Measurements from ENCODE around the gene CPSF4.

Gene CPSF4

DNA sequence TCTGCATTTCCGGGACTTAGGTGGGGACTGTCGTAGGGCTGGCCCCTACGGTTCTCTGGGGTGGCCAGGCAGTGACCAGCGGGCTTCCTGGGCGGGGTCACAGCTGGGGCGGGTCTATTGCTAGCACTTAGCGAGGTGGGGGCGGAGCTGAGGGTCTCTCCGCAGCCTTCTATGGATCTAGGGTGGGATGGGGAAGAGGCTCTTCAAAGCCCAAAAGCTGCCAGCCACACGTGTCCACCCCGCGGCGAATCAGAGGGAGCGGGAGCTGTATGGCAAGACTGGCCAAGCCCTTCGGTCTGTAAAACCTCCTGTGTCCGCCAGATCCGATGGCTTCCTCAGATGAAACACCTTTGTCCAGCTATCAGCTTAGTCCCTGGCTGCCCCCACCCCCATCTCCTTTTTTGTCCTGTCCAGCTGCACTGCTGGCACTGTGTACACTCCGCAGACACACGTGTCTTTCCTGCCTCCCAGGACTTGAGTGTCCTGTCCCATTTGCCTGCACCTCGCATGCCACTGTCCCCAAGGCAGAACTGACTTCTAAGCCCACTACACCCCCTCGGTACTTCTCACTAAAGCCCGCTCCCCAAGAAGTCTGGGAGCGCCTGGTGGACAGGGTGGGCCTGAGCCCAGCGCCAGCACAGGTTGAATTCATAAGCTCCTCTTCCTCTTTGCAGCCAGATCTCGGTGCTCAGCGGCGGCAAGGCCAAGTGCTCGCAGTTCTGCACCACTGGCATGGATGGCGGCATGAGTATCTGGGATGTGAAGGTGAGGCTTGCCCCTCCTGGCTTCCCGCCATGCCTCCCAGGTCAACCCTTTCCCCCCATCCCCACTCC lies 45.2 kb upstream of the CPSF4 start:
- Histone ChIP-seq H3K4ac (ENCODE audit: low read depth, low read length) (no peak overlapping the region), H3K4me1 (ENCODE audit: control insufficient read depth, low read depth, low read length) (no peaks in the 10 kb centered on the region), H3K79me2 (ENCODE audit: control insufficient read depth, insufficient read depth, low read length) (no peaks in the 10 kb centered on the region), H3K9ac (ENCODE audit: low read length) (peak overlapping the region; percentile 85), H3K4me3 (ENCODE audit: low read length) (peak overlapping the region; percentile 64), H3K27me3 (ENCODE audit: insufficient read depth, low read length, poor library complexity) (no peaks in the 10 kb centered on the region), H2BK15ac (replicated peaks; ENCODE audit: low read depth) (no peak overlapping the region), H3K56ac (ENCODE audit: low read length) (peak overlapping the region; percentile 94), H3K27ac (ENCODE audit: low read depth, low read length) (peak overlapping the region; percentile 85), H3K36me3 (ENCODE audit: control insufficient read depth, insufficient read depth, low read length) (peaks cover 12% of the 10 kb centered on the region), H3K4me2 (ENCODE audit: low read length) (peak overlapping the region; percentile 84), H4K5ac (ENCODE audit: low read length) (no peak overlapping the region), H2BK5ac (ENCODE audit: low read length) (peak overlapping the region; percentile 78), H2AK5ac (ENCODE audit: low read length) (no peak overlapping the region), H2BK120ac (ENCODE audit: low read depth, low read length) (no peak overlapping the region), H3K23ac (ENCODE audit: low read length) (no peak overlapping the region), H3K18ac (ENCODE audit: low read length) (no peak overlapping the region), H4K8ac (ENCODE audit: low read depth, low read length) (no peak overlapping the region), H3K79me1 (ENCODE audit: low read length) (no peaks in the 10 kb centered on the region)
- peak; percentile 93 for DNase-seq
- WGBS (ENCODE audit: extremely low coverage, insufficient coverage, low lambda C conversion rate), result no CpG with 5 or more reads among the region's 30 CpGs

DNA sequence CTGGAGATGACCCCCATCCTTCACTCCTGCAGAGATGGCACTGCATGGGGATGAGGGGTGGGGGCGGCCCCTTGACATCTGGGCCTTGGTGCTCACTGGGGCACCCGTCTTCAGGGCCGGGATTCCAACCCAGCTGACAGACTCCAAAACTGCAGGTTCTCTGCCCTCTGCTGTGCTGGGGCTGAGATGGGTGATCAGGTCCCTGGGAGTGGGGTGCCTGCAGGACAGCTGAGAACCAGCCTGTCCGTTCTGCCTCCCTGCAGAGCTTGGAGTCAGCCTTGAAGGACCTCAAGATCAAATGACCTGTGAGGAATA lies 44.6 kb upstream of the CPSF4 start:
- Histone ChIP-seq H3K27ac (ENCODE audit: low read depth, low read length) (no peak overlapping the region), H3K79me2 (ENCODE audit: control insufficient read depth, insufficient read depth, low read length) (no peaks in the 10 kb centered on the region), H2BK5ac (ENCODE audit: low read length) (no peak overlapping the region), H3K4ac (ENCODE audit: low read depth, low read length) (no peak overlapping the region), H3K79me1 (ENCODE audit: low read length) (no peaks in the 10 kb centered on the region), H3K4me3 (ENCODE audit: low read length) (no peak overlapping the region), H3K36me3 (ENCODE audit: control insufficient read depth, insufficient read depth, low read length) (peaks cover 15% of the 10 kb centered on the region), H3K9ac (ENCODE audit: low read length) (no peak overlapping the region), H3K18ac (ENCODE audit: low read length) (no peak overlapping the region), H2BK120ac (ENCODE audit: low read depth, low read length) (no peak overlapping the region), H2BK15ac (replicated peaks; ENCODE audit: low read depth) (no peak overlapping the region), H2AK5ac (ENCODE audit: low read length) (no peak overlapping the region), H4K8ac (ENCODE audit: low read depth, low read length) (no peak overlapping the region), H3K27me3 (ENCODE audit: insufficient read depth, low read length, poor library complexity) (no peaks in the 10 kb centered on the region), H4K5ac (ENCODE audit: low read length) (no peak overlapping the region), H3K23ac (ENCODE audit: low read length) (no peak overlapping the region), H3K4me2 (ENCODE audit: low read length) (no peak overlapping the region), H3K4me1 (ENCODE audit: control insufficient read depth, low read depth, low read length) (no peaks in the 10 kb centered on the region), H3K56ac (ENCODE audit: low read length) (no peak overlapping the region)
- WGBS (ENCODE audit: extremely low coverage, insufficient coverage, low lambda C conversion rate), result no CpG with 5 or more reads among the region's 4 CpGs
- no peak for DNase-seq

DNA sequence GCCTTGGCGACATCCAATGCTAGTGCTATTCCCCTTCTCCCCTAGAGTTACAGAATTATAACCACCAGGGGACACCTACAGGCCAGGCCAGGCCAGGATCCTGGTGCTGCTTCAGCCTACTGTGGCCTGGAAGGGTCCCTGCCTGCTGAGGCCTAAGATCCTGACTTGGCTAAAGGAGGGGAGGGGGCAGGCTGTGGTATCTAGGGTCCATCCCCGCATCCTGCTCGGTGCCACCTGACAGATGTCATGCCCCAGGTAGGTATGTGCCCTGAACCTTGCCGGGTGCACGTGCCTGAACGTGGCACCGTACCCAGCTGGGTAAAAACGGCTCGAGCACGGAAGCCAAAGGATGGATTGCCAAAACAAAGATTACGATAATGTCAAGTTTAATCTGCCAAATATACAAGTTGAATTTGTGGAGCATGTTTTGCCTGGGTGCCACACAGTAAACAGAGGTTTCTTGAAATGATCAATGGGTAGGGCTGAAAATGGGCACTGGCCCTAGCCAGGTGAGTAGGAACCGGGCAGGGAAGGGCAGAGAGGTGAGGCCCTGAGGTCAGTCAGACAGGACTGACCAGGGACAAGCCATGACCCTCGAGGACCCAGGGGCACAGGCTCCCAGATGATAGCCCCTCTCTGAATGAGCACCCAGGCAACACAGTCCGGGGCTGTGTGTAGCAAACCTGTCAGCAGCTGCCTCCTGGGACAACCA lies 43.0 kb upstream of the CPSF4 start:
- peak; percentile 44 for DNase-seq
- no CpG with 5 or more reads among the region's 14 CpGs for WGBS (ENCODE audit: extremely low coverage, insufficient coverage, low lambda C conversion rate)
- H4K5ac ChIP-seq (ENCODE audit: low read length), result no peak overlapping the region
- no peaks in the 10 kb centered on the region for H3K79me2 ChIP-seq (ENCODE audit: control insufficient read depth, insufficient read depth, low read length)
- H2BK15ac ChIP-seq (replicated peaks; ENCODE audit: low read depth), result no peak overlapping the region
- H3K79me1 ChIP-seq (ENCODE audit: low read length), result peaks cover 3% of the 10 kb centered on the region
- H3K18ac ChIP-seq (ENCODE audit: low read length), result no peak overlapping the region
- no peak overlapping the region for H3K4me2 ChIP-seq (ENCODE audit: low read length)
- no peak overlapping the region for H2BK5ac ChIP-seq (ENCODE audit: low read length)
- no peak overlapping the region for H3K23ac ChIP-seq (ENCODE audit: low read length)
- no peak overlapping the region for H4K8ac ChIP-seq (ENCODE audit: low read depth, low read length)
- no peak overlapping the region for H2AK5ac ChIP-seq (ENCODE audit: low read length)
- no peak overlapping the region for H2BK120ac ChIP-seq (ENCODE audit: low read depth, low read length)
- no peaks in the 10 kb centered on the region for H3K4me1 ChIP-seq (ENCODE audit: control insufficient read depth, low read depth, low read length)
- no peak overlapping the region for H3K27ac ChIP-seq (ENCODE audit: low read depth, low read length)
- no peaks in the 10 kb centered on the region for H3K27me3 ChIP-seq (ENCODE audit: insufficient read depth, low read length, poor library complexity)
- peaks cover 18% of the 10 kb centered on the region for H3K36me3 ChIP-seq (ENCODE audit: control insufficient read depth, insufficient read depth, low read length)
- no peak overlapping the region for H3K56ac ChIP-seq (ENCODE audit: low read length)
- no peak overlapping the region for H3K9ac ChIP-seq (ENCODE audit: low read length)
- no peak overlapping the region for H3K4me3 ChIP-seq (ENCODE audit: low read length)
- H3K4ac ChIP-seq (ENCODE audit: low read depth, low read length), result no peak overlapping the region

DNA sequence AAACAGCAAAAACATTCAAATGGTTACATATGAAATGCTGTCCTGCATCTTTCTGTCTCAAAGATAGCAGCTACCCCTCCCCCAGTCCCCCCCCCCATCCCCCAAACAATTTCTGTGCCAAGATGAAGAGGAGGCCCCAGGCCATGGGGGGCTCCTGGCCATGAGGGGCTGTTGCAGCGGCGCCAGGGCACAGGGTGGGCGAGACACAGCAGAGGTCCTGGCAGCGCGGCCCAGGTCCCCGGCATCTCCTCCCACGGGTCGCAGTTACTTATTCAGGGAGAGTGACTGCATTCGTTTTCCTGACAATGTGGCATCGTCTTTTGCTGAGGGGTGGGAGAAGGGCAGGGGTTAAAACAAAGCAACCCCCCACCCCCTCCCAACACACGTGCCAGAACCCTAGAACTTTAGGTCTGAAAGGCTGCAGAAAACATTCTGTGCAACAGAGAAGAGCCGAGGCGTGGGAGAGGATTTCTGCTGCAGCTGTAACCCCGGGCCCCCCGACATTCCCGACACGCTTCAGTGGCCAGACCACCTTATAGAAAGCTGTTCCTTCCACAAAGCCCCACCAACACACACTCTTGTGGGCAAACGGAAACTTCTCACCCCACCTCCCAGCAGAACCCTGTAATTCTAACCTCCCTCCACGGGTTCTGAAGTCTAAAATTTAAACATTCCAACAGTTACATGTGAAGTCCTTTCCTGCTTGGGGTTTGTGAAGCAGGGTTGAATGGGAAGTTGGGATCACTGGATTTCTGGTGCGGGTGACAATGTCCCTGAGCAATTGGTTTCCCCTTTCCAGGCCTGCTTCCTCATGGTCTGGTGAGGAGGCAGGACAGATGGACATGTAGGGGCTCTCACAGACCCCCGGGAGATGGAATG lies 42.1 kb upstream of the CPSF4 start:
- Histone ChIP-seq H3K56ac (ENCODE audit: low read length) (no peak overlapping the region), H2BK120ac (ENCODE audit: low read depth, low read length) (no peak overlapping the region), H3K4me3 (ENCODE audit: low read length) (no peak overlapping the region), H4K8ac (ENCODE audit: low read depth, low read length) (no peak overlapping the region), H3K79me2 (ENCODE audit: control insufficient read depth, insufficient read depth, low read length) (no peaks in the 10 kb centered on the region), H3K36me3 (ENCODE audit: control insufficient read depth, insufficient read depth, low read length) (peaks cover 20% of the 10 kb centered on the region), H2BK15ac (replicated peaks; ENCODE audit: low read depth) (no peak overlapping the region), H3K4me2 (ENCODE audit: low read length) (no peak overlapping the region), H4K5ac (ENCODE audit: low read length) (no peak overlapping the region), H2AK5ac (ENCODE audit: low read length) (no peak overlapping the region), H3K18ac (ENCODE audit: low read length) (no peak overlapping the region), H3K27ac (ENCODE audit: low read depth, low read length) (no peak overlapping the region), H3K23ac (ENCODE audit: low read length) (no peak overlapping the region), H3K4me1 (ENCODE audit: control insufficient read depth, low read depth, low read length) (no peaks in the 10 kb centered on the region), H2BK5ac (ENCODE audit: low read length) (no peak overlapping the region), H3K27me3 (ENCODE audit: insufficient read depth, low read length, poor library complexity) (no peaks in the 10 kb centered on the region), H3K9ac (ENCODE audit: low read length) (no peak overlapping the region), H3K4ac (ENCODE audit: low read depth, low read length) (no peak overlapping the region), H3K79me1 (ENCODE audit: low read length) (peaks cover 3% of the 10 kb centered on the region)
- DNase-seq, result no peak
- no CpG with 5 or more reads among the region's 21 CpGs for WGBS (ENCODE audit: extremely low coverage, insufficient coverage, low lambda C conversion rate)

DNA sequence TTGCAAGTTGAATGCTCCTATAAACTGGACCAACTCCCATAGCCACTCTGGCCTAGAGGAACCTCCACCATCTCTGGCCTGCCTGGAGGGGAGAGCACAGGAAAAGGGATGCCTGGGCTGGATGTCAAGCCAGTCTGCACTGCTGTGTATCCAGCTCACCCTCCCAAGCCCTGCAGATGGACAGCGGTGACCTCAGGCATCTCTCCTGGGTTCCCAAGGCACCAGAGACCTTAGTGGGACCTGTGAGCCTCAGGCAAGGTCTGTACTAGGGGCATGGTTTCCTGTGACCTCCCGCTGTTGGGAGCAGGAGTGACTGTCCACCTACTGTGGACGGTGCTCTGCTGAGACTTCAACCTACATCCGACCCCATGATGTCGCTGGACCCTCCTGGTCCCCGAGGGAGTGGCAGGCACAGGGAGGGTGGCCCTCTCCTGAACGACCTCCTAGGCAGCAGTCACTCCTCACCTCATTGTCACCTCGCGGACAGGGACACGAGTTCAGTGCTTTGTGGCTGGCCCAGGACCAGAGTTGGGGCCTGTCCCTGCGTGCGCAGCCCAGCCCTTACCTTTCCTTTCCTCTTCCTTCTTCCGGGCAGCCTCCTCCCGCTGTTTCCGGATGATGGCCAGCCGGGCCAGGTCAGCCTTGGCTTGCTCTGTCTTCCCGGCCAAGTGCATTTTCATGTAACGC lies 41.3 kb upstream of the CPSF4 start:
- Histone ChIP-seq H3K79me2 (ENCODE audit: control insufficient read depth, insufficient read depth, low read length) (no peaks in the 10 kb centered on the region), H3K4me3 (ENCODE audit: low read length) (no peak overlapping the region), H2AK5ac (ENCODE audit: low read length) (no peak overlapping the region), H3K56ac (ENCODE audit: low read length) (no peak overlapping the region), H3K4me1 (ENCODE audit: control insufficient read depth, low read depth, low read length) (no peaks in the 10 kb centered on the region), H4K5ac (ENCODE audit: low read length) (no peak overlapping the region), H2BK120ac (ENCODE audit: low read depth, low read length) (no peak overlapping the region), H3K27me3 (ENCODE audit: insufficient read depth, low read length, poor library complexity) (no peaks in the 10 kb centered on the region), H3K27ac (ENCODE audit: low read depth, low read length) (no peak overlapping the region), H3K79me1 (ENCODE audit: low read length) (peaks cover 3% of the 10 kb centered on the region), H3K23ac (ENCODE audit: low read length) (no peak overlapping the region), H3K4me2 (ENCODE audit: low read length) (no peak overlapping the region), H3K18ac (ENCODE audit: low read length) (no peak overlapping the region), H3K36me3 (ENCODE audit: control insufficient read depth, insufficient read depth, low read length) (peaks cover 20% of the 10 kb centered on the region), H4K8ac (ENCODE audit: low read depth, low read length) (no peak overlapping the region), H3K9ac (ENCODE audit: low read length) (no peak overlapping the region), H2BK15ac (replicated peaks; ENCODE audit: low read depth) (no peak overlapping the region), H3K4ac (ENCODE audit: low read depth, low read length) (no peak overlapping the region), H2BK5ac (ENCODE audit: low read length) (no peak overlapping the region)
- no peak for DNase-seq
- WGBS (ENCODE audit: extremely low coverage, insufficient coverage, low lambda C conversion rate), result no CpG with 5 or more reads among the region's 18 CpGs
